Stimulated activated CD4-positive, alpha-beta T cell treated with anti-CD3 and anti-CD28 coated beads, Interleukin-4, amount 100 ng/mL, for 48 hours (primary cell): ENCODE results near the gene EGFL8.

ENCODE experiments used
- DNase-seq, 2 donors: peaks; one replicate each; pipeline ENCODE4 v3.0.0-alpha.2; 2020; ENCODE audit warnings: low read depth in 2 of 2

EGFL8 gene

GRCh38 chr6:32167761-32168262 is 3.4 kb downstream of the EGFL8 start:
- no peak for DNase-seq

GRCh38 chr6:32168350-32168749 is 4.0 kb downstream of the EGFL8 start:
- DNase-seq = no peak

DNA sequence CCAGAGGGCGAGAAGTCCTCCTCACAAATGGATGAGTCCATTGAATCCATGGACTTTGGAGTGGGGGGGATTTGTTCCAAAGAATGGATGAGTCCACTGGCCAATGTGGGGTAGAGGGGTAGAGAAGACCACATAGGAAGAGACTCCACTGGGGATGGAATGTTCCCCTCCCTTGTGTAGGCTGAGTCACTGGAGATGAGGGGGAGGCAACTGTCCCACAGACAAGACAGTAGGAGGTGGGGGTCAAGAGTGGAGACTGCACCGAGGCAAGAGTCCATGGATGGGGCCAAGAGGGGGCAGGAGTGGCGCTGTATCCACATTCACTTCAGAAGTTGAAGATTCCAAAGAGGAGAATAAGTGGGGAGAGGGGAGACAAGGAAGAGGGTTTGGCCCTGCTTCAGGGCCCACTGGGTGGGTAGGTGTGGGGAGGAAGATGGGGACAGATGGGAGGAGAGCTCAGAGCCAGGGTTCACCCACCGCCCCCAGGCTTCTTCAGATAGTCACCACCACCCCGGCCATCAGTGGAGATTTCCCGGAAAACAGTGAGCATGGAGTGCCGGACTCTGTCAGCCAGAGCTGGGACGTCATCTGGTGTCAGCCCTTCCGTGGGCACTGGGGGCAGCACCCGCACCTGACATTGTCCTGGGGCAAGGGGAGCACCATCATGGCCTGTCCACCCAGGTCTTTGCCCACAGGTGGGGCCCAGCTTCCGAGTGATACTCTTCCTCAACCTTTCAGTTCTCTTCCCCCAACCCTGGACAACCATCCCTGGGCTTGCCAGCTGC is 4.6 kb downstream of the EGFL8 start:
- DNase-seq = no peak

- DNase-seq = no peak
These were observed 5.9 kb downstream of the EGFL8 start for GRCh38 chr6:32170294-32170693.

DNA sequence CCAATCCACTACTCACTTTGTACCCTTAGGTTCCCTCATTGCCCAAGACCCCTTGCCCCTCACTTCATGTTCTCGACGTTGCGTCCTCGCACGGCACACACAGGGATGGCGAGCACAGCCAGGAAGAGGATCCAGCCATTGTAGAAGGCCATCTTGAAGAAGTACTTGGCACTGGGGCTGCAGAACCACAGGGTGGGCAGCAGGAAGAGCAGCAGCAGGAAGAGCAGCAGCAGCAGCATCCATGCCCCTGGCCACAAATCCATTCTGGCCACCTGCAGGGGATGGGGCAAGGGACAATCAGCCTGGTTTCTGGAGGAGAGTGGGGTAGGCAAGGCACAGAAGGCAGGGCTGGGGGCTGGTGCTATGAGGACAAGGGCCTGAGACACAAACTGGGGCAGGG is 6.8 kb downstream of the EGFL8 start:
- DNase-seq = no peak

DNA sequence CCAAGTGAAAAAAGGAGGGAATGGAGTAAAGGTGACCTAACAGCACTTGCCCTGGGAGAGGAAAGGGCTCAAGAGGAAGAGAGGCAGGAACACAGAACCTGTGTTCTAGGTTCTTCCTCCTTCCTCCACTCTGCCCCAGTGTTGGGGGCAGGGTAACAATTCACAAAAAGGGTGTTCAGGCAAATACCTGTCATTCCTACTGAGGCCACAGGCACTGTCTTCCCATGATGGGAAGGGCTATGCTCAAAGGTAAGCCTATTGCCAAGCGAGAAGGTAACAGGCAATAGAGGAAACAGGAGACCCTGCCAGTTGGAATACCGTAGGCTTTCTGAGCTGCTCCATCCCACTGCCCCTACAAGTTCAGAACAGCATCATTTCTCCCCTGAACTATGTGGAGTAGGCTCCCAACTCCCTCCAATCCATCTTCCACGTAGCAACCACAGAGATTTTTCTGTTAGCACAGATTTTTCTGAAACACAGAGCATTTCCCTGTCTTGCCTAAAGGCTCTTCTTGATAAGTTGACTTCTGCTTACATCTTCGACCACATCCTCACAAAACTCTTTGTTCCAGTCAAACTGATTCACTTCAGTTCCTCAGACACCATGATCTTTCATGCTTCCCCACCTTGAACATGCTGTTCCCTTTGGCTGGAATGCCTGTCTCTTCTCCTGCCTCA is 8.8 kb downstream of the EGFL8 start:
- no peak for DNase-seq

DNA sequence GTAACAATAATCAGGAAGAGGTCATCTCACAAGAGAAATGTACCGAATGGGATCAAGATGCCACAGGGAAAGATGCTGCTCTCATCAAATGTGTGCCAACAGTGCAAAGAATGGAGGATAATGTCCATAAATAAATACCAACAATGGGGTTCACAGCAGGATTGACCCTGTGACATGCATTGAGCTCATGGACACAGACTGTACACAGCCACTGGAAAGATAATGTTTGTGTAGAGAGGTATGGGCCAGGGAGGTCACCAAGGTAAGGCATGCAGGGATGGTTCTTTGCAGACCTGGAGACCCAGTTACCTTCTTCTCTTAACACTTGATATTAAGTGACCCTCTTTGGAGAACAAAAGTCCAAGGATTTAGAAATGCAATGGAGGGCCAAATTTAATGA is 10.0 kb downstream of the EGFL8 start:
- no peak for DNase-seq

GRCh38 chr6:32175322-32175710 is 10.9 kb downstream of the EGFL8 start:
- no peak for DNase-seq

- peak; percentile 96 for DNase-seq
These were observed 11.5 kb downstream of the EGFL8 start, which contains the start of gene AGPAT1 for GRCh38 chr6:32175711-32176475. TSS of gene AGPAT1 (minus strand) at chr6:32176084. CDS start at chr6:32171496, 4,588 bp downstream.

DNA sequence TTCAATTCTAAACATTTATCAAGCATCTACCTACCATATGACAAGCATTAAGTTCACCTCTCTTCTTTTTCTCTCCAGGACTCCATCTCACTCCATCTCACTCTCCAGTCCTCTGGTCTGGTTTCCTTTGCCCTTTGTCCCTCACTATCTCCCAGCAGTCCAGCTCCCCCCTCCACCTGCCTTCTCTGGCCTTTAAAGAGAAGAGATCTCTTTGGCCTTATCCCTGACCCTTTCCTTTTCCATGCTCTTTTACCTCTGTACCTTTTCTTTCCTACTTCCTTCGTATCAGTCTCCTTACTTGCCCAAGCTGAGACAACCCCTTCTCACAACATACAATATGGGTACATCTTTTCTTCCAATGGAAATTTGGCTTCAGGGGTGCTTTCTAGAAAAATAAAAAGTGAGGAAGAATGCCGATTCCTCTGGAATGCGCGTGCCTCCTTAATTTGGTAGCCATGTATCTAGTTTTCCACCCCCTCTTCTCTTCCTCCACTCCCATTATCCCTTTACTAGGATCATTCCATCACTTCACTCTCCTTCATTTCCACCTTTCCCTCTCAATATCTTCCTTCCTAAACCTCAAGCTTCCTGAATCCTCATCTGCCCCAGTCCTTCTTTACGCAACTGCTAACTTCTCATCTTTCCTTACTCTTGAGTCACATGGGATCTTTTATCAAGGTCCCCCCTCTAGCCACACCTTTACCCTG is 12.2 kb downstream of the EGFL8 start:
- DNase-seq = no peak

- peak in 1 of 2 donors; percentile 28 for DNase-seq
These were observed 12.9 kb downstream of the EGFL8 start for GRCh38 chr6:32177183-32177787.

DNA sequence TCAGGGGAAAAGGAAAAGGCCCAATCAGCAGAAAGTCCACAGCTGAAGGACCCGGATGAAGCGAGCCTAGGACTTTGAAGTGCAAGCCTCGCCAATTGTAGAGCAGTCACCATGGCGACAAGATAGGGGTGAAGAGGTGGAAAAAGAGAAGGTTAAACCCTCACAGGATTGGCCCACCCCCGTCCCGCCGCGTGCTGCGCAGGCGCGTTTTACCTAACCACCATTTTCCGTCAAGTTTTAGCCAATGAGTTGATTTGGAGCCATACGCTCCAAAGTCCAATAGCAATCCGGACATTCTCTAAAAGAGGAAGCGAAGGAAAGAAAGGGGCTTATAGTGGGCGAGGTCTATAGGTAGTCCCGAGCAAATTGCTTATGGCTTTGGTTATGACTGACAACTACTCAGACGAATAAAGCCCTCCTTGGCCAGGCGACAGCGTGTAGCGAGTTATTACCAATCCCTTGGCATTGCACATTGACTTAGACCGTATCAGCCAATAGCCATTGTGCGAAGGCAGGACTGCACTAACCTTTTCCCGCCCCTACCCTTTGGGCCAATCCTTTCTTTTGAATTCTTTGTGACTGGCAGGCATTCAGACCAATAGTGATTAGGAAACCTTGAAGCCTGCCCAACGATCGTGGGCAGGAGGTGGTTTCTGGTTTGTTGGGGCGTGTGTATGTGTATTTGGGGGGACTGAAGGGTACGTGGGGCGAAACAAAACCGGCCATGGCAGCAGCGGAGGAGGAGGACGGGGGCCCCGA is 13.6 kb downstream of the EGFL8 start, which contains the start of gene RNF5:
Gene RNF5 (plus strand): TSS at position 618 of the 759 bp plus-strand sequence. CDS start 107 bp downstream, at position 725.
- peak; percentile 81 to 90 for DNase-seq

DNA sequence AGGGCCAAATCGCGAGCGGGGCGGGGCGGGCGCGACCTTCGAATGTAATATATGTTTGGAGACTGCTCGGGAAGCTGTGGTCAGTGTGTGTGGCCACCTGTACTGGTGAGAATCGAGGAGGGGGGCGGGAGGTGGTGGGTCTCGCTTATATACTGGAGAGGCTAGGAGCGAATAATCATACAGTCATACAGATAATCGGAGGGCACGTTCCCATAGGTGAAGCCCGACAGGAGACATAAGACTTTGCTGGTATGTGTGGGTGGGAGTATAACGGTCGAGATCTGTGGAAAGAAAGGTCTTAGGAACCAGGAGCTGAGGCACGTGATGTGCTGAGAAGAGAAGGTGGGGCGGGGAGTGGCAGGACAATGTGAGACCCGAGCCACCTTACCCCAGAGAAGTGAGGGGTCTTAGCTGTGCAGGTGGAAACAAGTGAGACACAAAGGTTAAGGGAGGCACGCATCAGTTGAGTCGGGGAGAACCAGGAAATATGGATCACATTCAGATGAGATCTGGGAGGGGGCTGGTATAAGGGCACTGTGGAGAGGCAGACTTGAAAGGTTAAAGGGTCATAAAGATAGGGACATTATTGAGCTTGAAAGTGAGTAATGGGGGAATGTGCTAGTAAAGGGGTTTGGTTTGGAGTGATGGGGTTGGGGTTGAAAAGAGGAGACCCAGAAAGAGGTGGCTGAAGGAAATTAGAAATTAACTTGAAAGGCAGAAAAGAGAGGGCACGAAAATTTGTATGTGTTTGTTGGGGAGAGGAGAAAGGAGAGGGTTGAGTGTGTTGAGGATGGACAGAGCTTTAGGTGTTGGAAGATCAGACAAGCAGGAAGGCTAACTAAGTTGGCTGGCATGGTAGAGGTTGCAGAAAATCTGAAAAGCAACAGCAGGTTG is 14.4 kb downstream of the EGFL8 start:
- no peak for DNase-seq

- no peak for DNase-seq
These were observed 15.5 kb downstream of the EGFL8 start for GRCh38 chr6:32179766-32180405.

GRCh38 chr6:32181148-32181702 is 16.8 kb downstream of the EGFL8 start:
- DNase-seq = no peak

GRCh38 chr6:32181915-32182529 is 17.6 kb downstream of the EGFL8 start:
- no peak for DNase-seq

DNA sequence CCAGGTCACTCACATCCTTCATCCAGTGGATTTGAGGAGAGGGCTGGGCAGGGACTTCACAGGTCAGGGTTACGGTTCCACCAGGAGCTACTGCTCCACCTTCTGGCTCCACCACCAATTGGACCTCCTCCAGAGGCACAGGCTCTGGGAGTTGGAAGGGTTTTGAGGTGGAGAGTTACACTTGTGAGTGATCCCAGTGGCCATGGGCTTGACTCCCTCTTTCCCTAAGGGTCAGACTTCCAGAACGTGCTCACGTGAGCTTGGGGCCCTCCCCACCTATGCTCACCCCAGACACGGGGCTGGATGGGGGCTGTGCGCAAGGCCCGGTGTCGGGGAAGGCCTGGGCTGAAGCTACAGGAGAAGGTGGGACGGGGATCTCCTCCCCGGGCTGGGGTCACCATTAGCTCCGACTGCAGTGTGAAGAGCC is 18.2 kb downstream of the EGFL8 start:
- DNase-seq = no peak

DNA sequence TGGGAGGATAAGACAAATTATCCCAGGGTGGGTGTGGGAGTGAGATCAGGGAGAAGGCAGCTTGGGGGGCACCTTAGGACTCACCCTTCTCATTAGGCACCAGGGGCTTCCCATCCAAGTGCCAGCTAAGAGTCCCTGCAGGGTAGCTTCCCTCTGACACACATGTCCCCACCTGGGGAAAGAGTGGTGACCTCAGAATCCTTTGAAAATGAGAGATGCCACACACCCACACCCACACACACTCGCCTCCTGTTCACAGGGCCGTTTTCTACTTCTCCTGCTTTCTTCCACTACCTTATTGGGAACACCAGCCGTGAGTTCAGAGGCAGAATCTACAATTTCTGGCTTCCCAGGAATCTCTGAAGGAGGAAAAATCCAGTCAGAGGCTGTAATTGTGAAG is 18.6 kb downstream of the EGFL8 start:
- no peak for DNase-seq
